Measurements from ENCODE around the gene RBMS2.

RBMS2 gene

DNA sequence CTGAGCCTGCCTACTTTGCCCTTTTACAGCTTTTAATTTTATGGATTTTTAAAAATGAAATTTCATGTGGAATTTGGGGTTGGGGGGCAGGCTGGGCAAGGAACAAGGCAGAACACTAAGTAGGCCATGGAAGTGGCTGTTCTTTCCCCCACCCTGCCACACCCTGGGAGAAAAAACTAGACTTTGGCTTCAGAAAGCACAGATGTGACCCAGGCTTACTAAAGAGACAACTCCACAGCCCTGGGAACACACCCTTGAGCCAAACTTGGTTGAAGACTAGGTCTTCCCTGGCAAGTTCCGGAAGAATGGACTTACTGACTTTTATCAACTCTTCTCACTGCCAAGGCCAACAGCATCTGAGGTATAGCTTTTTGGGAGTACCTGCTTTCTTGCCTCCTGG, 68.2 kb downstream of the RBMS2 start:
- DNase-seq: no peak

DNA sequence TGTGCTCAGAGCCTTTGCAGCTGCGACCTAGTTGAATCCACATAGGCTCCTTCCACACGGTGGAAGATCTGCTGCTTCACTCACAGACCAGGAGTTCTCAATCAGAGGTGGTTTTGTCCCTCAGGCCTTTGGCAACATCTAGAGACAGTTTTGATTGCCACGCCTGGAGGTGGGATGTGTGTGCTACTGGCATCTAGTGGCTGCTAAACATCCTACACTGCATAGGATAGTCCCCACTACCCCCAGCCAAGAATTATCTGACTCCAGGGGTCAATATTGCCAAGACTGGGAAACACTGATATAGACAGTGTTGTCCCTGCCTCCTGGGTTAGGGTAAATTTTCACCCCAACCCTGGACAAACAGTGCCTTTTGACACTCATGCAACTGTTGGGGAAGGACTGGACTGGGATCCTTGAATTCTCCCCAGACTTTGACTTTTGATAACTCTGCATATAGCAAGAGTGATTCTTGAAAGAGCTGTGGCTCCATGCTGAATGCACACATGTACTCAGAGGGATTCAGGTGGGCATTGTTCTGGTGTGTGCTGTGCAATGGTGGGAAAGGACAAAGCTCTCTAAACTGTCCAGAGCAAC, 68.7 kb downstream of the RBMS2 start:
- peak; percentile 26 for DNase-seq

DNA sequence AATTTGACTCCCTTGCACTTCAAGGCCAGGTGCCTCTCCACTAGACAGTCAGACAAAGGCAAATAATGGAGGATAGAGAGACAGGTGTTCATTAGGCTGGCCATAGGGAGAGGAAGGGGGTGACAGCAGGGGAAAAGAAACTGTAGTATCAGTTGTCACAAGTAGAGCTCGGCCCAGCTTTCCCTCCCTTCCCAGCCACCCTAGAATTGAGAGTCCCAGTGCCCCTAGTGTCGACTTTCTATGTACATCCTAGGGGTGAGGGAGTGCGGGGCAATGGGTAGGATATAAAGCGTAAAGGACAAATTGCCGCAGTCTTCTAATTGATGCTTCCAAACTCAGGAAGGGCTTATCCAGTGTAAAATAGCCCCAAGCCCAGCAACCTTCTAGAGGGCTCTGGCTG, 69.5 kb downstream of the RBMS2 start:
- no peak for DNase-seq

DNA sequence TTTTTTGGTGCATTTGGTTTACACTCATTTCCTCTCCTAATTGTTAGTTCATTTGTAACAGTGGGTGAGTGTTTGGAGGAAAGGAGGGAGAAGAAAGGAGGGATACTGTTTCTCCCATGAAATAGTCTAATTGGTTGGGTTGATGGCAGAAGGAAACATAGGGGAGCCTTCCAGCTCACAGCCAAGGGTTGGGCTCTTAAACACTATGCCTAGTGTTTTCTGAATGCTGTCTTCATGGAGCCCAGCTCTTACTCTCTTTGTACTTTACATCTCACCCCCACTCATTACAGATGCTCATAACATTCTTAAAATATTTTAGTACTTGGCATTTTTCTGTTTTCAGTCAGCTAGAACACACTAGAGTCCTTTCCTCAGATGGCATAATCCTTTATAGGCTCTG, 70.3 kb downstream of the RBMS2 start:
- peak; percentile 47 for DNase-seq

DNA sequence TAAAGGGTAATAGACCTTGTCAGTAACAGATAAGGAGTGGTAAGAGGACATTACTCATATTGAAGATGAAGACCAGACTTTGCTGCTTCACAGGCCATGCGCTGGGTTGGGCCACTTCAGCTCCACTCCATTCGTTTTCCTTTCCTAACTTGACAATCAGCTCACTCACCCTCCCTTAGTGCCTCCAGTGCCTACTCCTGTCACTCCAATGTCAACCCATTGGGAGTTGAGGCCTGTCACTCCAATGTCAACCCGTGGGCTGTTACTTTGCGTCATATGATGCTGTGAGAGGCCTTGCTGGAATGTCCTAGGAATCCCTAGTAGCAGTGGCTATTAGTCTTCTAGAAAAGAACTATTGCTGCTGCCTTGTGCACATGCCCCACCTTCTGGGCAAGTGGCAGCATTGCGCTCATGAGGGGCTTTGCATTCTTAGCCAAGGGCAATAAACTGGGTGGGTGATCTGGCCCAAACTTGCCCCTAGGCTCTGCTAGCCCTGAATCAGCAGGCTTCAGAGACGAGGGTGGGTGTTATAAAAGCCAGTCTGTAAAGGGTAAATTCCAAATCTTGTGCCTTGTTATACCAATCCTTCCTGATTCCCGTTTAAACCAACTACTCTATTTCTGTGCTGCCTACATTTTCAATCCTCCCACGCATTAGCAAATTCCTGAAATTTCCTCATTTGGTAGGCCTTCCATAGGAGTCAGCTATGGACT, 72.4 kb downstream of the RBMS2 start:
- peak; percentile 72 for DNase-seq

DNA sequence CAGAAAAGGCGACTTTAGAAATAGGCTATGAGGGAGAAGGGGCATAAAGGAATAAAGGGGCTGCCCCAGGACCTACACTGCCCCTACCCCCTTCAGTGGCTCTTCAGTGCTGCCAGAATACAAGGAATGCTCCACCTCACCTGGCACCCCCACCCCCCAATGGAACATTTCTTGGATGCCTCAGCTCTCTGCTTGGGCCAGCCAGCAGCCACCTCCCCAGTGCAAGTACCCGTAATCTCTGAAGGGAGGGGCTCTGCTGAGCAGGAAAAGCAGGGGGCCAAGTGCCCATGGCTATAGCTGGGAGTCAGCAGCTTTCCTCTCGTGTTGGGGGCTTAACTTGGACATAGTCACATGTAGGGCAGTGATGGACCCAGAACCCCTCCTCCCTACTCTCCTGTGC, 75.2 kb downstream of the RBMS2 start:
- DNase-seq: no peak

DNA sequence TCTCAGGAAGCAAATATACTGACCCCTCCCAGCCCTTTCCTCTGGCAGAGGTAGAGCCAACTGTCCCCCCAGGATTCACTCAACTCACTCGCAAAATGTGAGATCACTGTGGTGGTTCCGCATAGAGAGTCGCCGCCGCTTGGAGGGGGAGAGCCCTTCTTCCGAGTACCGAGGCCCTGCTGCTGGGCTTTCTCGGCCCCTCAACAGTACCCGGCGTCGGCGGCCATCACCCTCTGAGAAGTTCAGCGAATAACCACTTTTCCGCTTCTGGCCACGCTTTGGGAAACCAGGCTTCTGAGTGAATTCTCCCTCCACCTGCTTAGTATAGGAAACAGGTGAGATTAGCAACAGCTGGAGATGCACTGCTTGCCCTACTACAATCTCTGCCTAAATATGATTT, 77.4 kb downstream of the RBMS2 start:
- no peak for DNase-seq

DNA sequence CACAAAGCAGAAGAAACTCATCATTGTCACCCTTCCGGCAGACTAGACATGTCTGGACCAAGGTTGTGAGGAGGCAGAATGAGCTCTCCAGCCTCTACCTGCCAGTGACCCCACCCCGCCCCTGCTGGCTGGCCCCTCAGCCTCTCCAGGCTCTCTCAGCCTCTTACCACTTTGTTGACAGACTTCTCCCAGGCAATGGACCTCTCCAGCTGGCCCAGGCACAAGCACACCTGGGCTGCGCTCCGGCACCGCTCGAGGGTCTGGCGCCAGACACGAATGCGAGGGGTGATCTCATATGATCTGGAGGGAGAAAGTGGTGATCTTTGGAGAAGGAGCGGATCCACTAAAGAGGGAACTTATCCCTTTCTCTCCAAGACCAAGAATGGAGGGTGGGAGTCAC, 78.2 kb downstream of the RBMS2 start:
- no peak for DNase-seq

DNA sequence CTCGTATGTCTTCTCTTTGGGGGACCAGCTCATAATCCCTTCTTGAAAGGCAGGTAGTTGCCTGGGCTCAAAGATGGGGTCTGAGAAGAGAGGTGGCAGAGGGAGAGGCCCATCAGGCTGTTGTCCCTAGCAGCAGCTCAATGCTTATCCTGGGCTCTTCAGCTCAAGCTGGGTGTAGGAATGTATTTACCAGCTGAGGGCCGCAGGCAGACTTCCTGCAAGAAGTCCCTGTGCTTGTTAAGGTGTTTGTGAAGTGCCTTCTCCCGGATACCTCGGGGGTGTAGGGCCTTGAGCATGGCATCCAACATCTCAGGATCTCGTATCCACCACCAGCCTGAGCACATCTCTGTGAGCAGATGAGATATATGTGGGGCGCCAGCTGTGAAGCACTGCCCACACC, 79.1 kb downstream of the RBMS2 start:
- DNase-seq: no peak

DNA sequence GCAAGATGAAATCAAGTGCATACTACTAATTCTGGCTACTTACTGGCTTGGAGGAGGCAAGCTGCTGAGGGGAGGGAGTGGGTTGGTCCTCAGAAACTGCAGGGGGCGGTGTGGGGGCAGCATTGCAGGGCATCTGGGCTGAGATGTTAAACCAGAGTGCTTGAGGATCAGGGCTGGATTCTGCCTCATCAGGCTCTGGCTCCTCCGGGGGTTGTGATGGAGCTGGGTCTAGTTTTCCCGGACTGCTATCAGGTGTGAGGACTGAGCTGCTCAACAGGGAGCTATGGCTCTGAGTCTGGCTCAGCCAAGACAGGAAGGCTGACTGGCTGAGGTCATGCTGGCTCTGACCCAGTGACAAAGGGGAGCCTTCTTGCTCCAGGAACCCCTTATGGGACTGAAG, 79.9 kb downstream of the RBMS2 start:
- no peak for DNase-seq

DNA sequence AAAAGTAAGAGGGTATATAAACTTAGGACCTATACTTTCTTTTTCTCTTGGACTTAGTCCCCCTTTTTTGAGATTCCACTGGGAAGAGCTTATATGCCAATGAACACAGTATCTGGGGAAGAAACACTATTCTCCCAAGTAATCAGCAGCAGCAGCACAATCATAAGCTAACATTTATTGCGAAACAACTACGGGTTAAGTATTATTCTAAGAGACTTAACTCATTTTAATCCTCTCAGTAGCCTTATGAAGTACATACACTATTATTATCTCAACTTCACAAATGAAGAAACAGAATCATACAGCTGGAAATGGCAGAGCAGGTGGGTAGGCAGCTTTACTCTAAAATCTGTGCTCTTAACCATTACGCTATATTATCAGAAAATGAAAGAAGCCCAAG, 80.6 kb downstream of the RBMS2 start:
- no peak for DNase-seq

DNA sequence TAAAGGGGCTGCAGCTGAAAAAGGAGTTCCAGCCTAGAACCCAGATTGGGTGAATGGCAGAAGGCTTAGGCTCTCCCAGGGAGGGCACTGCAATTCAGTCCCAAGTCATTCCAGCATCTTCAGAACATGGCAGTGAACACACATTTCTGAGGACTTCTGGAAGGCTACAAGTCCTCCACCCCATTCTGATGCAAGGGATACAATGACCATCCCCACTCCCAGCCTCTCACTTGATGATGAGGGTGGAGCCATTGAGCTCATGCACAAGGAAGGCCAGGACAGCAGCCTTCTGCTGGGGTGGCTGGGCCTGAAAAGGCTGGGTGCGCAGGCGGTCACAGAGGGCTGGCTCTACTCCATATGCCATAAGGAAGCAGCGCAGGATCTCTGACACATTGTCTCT, 82.7 kb downstream of the RBMS2 start:
- DNase-seq: no peak

DNA sequence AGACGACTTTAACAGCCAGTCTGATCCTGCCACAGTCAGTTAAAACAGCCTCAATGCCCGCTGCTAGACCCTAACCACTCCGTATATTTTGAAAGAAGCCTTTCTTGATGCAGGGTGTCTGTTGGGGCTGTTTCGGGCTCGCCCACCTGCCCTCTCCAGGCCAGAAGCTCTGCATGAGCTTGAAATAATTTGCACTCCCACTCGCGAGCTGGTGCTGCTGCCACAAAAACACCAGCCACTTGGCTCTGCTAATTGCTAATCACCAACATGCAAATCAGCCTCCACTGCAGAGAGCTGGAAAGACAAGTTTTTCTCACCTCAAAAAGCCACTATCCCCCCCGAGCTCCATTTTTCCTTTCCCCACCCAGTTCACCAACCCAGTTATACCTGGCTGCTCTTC, 93.0 kb downstream of the RBMS2 start:
- no peak for DNase-seq

DNA sequence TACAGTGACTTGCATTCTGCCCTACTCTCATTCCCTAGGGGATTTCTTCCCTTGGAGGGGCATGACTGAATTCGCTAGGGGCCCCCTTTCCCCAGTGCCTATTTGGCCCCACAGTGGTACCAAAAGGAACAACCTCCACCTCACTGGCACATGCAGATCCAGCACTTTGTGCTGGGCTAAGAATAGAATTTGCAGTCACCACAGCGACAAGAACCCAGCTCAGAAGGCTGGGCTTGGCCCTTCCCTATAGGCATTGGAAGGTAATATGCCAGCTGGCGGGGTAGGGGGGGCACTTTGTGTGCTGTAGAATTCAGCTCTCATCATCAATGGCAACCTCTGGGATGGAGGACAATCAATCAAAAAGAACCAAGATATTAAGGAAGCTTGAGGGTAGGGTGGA, 94.6 kb downstream of the RBMS2 start:
- DNase-seq: no peak

DNA sequence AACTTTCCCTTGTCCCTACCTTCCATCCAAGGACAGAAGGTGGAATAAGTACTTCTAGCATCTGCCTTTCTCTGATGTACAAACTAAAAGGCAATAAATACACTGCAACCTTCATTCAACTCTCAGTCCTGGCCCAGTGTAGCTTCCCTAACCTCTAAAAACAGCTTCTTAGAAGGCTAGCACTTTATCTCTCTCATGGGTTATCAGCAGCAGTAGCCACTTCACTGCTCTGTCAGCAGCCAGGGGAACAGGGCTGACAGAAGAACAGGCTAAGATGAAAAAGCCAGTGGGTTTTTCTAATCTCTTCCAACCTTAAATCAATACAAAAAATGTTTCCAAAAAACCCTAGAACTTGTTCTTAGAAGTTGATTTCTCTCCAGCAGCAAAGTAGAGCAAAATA, 95.3 kb downstream of the RBMS2 start:
- DNase-seq: no peak

DNA sequence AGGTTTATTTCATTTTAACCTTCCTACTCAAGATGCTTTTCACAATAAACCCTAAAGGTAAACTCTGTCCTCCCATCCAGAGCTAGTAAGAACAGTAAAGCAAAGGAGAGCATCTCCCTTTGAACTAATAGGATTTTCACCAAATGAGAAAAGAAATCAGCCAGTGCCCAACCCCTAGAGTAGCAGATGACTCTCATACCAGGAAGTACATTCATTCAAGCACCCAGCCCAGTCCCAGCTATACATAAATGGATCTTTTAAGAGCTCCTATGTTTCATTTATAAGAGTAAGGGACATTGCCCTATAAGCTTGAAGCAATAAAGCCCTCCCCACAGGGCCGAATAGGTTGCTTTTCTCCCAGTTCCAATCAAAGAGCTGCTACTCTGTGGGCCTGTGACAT, 100.9 kb downstream of the RBMS2 start:
- DNase-seq: no peak

DNA sequence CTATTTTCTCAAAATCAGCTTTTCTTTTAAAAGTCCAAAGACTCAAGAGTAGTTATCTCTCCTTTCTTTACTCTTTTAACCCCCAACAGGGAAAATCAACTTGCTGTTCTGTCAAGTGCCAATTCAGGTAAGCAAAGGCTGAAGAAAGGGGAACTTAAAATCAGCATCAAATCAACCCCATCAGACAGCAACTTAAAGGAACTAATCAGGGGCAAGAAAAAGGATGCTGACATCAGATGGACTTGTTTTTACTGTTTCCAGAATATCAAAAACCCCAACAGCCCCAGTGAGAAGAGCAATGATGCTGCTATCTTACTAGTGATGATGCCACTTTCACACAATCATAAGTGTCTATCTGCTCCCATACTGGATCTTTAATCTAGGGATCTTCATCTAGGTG, 105.1 kb downstream of the RBMS2 start:
- DNase-seq: no peak

DNA sequence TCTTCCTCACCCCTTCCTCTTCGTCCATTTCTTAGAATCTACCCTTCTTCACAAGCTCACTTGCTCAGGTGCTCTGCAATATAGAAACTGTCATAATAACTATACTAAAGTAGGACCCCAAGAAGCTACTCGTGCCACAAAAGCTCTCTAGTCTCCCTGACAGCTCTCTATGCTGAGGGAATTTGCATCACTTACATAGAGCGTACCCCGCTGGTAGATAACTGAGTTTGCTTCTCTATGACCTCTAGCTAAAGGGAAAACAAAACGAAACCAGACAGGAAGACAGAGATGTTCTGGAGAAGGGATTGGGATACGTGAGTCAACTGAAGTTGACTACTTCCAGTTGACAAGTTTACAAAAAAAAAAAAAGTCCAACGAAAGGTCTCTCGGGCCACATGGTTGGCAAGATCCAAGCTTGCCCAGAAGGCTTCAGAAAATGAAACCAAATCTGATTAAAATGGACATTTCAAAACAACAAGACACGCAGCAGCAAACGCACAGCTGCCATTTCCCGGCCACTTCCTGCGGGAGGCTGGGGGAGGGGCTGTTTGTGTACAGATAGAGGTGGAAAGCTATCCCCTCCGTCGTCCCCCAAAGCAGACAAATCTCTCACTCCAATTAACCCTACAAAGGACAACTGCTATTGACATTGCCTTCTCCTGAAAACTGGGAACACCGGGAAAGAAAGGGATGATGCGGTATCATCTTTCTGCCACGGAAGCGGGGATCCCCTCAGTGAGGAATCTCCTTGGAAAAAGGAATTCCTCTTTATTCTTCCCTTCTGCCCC, 107.2 kb downstream of the RBMS2 start:
- peak; percentile 40 for DNase-seq

DNA sequence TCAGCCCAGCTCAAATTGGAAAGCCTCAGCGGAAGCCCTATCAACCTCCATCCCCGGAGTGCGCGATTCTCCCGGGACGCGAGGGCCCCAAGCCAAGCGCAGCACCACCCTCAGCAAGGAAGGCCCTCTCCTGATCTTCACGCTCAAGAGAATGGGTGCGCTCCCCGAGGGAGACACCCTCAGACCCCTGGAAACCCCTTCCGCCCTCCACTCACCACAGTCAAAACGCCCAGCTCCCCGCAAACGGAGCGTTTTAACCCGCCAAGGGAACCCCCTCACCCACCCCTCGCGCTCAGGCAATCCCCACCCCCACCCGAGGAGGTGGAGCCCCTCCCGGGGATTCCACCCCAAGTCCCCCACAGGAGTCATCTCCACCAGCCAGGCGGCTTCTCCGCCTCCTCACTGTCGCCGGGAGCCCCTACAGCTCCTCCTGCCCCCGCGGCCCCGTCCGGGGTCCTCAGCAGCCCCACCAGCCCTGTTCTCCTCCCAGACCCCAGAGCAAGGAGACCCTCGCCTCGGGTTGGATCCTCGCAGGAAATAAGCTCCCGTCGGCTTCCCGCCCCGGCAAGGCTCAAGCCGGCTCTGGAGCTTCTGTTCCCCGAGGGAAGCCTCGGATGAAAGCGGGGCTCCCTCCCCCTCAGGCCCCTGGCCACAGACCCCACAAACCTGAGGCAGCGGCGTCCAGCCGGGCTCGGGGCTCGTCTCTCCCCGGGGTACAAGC, 108.0 kb downstream of the RBMS2 start:
- peak; percentile 8 for DNase-seq

DNA sequence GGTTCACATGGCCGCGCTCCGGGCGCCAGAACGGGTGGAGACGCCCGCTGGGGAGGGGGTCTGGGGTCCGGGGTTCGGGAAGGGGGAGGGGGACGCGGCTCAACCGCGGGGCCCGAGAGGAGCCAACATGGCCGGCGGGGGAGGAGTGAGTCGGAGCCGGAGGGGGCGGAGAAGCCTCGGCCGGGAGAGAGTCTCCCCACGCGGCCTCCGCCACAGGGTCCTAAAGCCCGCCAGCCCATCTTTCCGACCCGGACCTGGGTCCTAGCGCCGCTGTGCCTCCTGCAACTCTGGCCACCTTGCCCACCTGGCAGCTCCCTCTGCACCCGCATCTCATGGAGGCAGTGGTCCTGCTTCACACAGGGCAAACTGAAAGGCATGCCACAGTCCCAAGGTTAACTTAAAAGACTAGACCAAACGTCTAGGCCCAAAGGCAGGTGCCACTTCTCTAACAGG, 108.6 kb downstream of the RBMS2 start, which contains the start of gene BAZ2A:
Gene BAZ2A (minus strand): TSS at position 147 of the 453 bp plus-strand sequence. CDS start 12,796 bp downstream, outside the sequence.
- DNase-seq: peak; percentile 76

DNA sequence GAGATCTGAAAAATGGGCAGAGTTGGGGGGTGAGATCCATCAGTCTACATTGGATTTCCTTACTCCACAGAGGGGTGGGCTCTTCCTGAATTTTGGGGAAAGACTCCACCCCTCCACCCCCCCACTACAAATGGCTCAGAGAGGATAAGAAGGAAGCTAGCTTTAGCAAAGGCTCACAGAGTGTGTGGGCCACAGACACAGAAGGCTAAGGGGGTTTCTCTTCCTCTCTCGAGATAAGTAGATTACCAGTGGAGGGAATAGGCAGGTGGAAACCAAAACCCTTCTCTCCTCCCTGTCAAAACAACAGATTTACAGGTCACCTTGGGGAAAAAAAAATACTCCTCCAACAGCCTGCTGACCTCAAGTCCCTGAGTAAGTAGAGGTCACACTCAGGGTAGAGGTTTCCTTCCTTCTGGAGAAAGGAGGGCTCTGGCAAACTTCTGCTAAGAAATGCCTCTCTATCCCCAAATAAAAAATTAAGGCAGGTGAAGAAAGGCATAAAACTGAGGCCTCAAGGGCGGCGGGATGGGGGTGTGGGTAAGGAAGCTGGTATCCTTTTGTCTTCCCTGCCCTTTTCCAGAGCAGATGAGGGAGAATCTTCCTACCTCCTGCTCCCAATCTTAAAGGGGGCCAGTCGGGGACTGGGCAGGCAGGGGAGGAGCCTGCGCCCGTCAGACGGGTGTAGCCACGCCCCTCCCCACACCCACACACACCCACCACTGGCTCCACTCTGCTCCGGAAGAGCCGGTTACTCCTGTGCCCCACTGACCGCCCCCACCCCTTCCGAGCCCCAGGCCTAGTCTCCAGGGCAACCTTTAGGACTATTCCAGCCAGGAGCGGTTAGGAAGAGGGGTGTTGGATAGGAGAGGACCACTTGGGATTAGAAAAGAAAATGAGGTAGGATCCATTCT, 110.4 kb downstream of the RBMS2 start:
- peak; percentile 20 for DNase-seq

All from fibroblast of skin of right quadriceps (primary cell).